Measurements from ENCODE around the gene LTBP2. TPM values are rescaled to one million over a fixed set of nuclear protein-coding genes. Genes with fewer than 3 reads are reported as not detected.
A peak's percentile ranks its signal among the peaks of the same experiment; 100 is the strongest.

LTBP2 gene
- total RNA-seq, 1 experiment from 2014 or later = 5.2 TPM

DNA sequence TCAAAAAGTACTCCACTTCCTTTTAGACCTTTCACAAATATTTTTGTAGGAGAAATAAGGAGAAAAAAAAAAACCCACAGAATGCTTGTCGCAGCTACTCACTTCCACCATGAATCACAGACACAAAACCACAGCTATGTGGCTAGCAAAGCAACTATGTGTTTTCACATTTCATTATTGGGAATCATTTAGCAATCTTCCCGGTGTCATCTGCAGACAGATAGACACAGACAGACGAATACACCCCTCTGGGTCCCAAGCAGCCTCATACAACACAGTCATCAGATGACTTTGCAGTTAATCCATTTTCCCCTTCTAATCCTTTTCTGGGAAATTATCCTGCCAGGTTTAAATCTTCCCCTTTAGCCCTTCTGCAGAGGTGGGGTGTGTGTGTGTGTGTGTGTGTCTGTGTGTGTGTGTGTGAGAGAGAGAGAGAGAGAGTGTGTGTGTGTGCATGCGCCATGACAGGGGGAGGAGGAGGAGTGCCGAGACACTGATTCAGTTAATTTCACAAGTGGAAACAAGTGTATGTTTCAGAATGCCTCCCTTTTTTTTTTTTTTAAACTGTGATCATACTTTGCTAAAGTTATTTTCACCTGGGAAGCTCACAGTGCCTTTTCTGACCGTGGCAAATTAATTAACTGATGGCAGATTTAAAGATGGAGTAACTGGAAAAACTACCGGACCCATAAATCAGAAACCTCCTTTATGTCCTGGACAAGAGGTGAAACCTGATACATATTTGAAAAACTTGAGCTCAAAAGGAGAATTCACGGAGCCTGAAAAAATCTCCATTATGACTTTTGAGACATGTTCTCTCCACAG lies 39.9 kb downstream of the LTBP2 start:
- peak; percentile 98 for DNase-seq (ENCODE audit: low read depth)

DNA sequence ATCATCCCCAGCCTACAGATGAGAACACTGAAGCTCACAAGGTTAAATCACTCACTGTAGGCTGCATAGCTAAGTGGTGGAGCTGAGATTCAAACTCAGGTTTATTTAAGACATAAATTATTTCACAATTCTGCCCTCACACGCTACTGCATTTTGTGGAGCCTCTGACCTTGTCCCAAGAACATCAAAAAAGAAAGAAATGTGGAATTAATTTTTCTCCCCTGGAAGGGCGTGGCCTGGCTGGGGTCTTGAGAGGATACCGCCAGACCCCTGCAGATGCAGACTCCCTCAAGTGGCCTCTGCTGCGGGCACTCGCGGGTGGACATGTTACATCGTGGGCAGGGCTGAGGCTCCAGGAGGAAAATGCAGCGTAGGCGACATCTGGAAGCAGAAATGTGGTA lies 40.6 kb downstream of the LTBP2 start:
- DNase-seq (ENCODE audit: low read depth) = peak; percentile 36

DNA sequence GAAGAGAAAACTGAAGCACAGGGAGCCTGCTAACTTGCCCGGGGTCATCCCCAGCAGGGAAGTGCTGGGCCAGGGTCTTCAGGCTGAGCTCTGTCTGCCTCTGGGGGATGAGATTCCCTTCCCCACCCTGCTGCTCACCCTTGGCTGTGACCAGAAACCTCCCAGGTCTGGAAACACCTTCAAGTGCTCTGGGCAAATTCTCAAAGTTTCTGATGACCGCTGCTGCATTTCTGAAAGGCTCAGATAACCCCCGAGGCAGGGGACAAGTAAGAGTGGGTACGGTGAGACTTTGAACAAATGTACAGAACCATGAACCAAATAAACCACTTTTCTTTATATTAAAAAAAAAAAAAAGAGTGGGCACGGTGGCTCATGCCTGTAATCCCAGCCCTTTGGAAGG lies 41.3 kb downstream of the LTBP2 start:
- DNase-seq (ENCODE audit: low read depth) = peak; percentile 51

DNA sequence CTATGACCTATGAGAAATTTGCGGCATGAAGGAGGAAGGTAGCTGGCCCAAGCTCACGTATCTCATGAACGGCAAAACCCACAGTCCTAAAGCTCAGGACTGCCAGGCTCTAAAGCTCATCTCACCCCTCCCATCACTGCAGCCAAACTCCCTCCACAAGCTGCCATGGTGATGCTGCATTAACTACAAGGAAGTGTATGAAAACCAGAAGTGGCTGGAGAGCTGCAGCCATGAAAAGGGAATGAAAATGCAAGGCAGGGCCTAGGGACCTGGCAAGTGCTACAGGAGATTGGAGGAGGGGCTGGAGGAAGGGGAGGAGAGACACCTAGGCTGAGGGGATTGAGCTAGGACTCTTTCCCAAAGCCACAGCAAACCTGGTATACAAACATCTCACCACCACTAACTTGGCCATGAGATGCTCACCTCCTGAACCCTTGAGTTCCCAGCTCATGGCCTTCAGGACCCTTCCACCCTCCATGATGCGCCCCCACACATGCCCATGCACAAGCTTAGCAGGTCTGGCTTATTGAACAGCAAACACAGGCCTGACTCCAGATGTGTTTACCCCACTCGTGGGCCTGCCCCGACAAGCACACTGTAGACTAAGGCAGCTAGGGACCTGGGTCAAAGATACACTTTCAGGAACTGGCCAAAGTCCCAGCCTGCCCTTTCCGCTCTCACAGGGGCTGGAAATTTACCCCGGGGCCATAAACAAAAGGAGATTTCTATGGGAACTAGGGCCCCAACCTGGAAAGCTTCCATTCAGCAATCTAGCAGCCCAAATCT lies 42.0 kb downstream of the LTBP2 start:
- peak; percentile 94 for DNase-seq (ENCODE audit: low read depth)

DNA sequence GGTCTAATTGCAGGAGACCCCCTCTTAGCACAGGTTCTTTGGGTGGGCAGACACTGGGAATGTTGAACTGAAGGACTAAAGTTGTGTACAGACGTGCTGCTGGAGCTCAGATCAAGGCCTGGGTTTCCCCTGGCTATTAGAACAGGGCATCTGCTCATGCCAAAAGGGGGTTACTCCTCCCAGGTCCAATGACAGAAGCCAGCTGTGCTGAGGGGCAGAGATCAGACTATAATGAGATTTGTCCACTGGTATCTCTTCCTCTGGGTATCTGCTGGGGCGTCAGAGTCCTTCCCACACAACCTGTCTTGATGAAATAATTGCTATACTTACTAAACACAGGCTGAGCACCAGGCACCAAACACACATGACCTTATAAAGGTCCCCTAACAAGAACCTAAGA lies 42.6 kb downstream of the LTBP2 start:
- no peak for DNase-seq (ENCODE audit: low read depth)

DNA sequence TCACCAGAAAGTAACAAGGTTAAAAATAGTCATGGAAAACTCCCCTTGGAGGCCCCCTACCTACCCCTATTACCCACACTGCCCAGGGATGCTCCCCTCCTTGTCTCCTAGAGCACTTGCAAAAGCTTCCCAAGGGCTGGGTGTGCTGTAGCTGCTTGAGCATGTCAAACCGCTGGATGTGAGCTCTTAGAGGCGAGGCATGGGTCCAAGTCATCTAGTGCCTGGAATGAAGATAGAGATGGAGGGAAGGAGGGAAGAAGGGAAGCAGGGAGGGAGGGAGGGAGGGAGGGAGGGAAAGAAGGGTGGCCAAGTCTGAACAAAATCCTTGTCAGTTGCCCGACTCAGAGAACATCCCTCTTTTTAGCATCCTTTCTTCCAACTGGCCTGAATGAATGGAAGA lies 43.1 kb downstream of the LTBP2 start:
- no peak for DNase-seq (ENCODE audit: low read depth)

DNA sequence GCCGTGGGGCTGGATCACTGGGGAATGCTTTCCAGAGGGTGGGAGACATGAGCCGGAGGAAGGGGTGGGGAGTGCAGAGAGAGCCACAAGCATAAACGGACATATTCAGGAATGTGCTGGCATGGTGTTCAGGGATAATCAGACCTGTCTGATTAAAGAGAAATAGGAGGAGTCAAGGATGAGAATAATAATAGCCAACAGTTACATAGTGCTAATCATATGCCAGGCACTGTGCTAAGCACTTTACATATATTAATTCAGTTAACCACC lies 43.7 kb downstream of the LTBP2 start:
- DNase-seq (ENCODE audit: low read depth) = no peak

DNA sequence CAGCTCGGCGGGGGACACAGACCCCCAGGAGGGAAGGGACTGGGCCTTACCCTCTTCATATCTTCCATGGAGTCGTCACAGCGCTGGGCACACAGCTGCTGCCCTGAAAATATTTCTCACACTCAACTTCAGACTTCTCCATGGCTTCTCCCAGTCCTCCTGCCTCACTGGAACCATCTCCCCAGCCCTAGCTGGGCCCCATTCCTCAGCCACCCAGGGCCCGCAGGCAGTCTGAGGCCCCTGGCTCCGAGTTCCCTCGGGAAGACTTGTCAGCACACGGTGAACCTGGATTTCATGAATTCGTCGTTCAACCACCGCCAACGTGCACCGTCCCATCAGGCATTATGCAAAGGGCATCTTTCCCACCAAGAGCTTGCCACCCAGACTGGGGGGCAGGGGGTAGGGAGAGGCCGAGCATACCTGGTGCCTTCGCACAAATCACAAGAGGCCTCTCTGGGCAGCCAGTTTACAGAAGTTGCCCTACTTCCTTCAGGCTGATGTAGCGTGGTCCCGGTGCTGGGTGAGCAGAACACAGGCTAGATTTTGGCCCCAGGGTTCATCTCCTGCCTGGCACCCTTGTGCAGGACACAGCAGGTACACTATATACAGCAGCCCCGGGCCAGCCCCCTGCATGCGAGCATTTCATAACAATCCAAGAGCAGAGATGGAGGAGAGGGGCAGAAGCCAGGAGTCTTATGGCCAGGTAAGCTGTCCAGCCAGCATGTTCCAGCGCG lies 44.2 kb downstream of the LTBP2 start:
- no peak for DNase-seq (ENCODE audit: low read depth)

DNA sequence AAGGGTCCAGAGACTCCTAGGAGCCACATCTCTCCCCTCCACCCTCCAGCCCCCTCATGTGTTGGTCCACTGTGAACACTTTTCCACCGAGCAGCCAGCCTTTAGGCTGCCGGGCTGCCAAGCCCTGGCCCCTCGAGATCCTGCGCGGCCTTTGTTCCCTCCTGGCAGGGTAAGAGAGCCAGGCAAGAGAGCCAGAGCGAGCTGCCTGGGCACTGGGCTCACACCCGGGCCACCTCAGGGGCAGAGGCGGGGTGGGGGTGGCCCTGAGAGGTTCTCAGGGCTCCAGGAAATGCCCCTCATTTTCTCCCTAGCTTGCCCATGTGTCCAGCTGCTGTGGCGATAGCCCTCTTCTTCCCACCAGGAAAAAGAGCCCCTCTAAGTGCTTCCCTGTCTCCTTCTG lies 44.8 kb downstream of the LTBP2 start:
- DNase-seq (ENCODE audit: low read depth) = no peak

DNA sequence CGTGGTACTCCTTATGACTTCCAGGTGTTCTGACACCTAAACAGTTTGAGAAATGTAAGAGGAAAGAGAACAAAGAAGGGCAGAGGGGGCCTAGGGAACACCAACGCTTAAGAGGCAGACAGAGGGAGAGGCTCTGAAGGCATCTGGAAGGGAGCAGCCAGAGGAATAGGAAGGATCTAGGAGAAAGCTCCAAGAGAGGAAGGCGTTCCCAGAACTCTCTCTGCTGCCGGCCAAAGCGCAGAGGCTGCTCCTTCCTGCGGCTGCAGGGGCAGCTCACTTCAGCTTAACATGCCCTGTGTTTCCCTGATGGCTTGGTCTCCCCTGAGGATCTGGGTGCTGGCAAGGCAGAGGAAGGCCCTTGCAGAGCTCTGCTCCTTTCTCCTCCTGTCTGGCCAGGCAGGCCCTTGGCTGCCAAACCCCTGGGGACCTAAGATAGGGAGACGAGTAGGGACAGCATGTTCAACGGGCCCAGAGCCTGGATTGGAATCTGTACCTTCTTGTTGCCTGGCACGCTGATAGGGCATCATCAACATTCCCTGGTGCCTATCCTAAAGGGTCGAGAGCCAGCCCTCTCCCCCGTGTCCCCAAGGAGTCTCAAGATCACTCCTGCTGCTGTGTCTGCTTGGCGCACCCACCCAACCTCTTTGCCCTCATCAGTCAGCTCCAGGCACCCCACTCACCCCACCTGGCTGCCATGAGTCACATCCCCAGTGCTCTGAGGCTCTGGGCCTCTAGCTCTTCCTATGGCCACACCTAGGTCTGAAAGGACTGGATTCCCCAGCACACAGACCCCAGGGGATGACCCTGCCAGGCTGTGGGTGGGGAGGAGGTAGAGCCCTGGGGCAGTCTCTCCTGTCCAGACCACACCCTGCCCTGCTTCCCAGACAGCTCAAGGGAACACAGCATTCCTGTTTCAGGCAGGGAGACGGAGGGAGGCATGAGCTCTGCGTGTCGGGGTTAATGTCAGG lies 45.6 kb downstream of the LTBP2 start:
- DNase-seq (ENCODE audit: low read depth) = peak; percentile 62

DNA sequence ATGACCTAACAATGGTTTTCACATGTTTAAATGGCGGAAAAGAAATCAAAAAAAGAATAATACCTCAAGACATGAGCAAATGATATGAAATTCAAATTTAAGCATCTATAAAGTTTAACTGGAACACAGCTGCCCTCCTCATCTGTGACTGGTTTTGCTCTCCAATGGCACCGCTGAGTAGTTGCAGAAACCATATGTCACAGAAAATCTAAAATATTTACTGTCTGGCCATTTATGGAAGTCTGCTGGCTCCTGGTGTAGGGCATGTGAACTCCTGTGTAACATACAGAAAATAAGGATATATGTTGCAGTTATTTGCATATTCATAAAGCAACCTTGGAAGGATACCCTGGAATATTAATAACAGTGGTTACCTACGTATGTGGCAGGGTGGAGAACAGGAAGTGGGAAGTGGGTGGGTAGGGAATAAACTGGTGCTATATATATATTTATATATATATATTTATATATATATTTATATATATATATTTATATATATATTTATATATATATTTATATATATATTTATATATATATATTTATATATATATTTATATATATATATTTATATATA lies 48.4 kb downstream of the LTBP2 start:
- no peak for DNase-seq (ENCODE audit: low read depth)

DNA sequence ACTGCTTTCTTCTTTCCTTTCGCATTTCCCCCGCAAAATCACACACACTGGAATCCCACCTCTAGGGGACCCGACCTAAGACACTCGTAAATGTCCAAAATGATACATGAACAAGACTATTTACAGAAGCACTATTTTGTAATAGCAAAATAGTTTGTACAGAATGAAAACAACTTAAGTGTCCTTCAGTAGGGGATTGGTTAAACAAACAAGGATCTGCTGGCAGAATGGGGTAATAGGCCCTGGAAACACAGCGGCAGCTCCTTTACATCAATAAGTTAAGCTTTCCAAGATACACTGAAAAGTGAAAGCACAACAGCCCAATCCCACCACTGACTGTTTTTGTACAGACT lies 48.8 kb downstream of the LTBP2 start:
- DNase-seq (ENCODE audit: low read depth) = peak; percentile 13

DNA sequence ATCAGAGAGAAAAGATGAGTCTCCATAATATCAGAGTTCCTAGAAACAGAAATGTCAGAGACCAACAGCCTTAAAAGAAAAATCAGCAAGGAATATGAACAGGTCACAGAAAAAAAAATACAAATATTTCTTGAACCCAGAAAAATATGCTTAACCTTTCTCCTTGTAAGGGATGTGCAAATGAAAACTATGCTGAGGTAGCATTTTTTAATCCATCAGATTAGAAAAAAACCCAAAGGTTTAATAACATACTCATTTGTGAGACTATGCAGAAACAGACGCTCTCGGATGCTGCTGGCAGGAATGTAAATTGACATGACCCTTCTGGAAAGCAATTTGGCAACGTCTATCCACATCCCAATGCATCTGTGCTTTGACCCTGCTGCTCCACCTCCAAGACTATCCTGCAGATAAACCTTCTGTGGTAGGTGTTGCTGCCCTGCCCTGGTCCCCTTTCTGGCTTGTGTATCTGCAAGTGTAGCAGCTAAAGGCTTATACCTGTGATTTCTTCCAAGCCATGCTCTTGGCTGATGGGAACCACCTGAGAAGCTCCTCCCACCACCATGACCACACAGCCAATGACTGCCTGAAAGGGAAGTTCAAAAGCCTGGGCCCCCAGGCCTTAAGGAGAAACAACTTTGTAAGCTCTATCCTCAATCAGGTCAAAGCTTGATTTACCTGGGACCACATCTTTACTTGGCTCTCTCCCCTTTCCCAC lies 49.4 kb downstream of the LTBP2 start:
- DNase-seq (ENCODE audit: low read depth) = peak; percentile 17

DNA sequence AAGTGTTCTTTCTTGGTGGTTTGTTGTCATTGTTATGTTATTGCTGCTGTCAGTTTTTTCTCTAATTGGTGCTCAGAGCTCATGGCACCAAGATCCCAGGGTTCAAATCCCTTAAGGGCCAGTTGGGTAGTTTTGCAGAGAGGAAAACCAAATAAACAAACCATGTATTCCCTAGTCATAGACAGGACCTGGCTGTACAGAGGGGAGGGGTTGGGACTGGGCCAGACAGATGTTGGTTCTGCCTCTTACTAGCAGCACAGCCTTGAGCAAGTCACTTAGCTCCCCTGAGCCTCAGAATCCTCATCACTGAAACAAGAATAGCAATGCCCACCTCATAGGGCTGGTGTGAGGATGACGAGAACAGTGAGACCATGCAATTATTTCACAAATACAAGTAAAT lies 53.4 kb downstream of the LTBP2 start:
- DNase-seq (ENCODE audit: low read depth) = no peak

DNA sequence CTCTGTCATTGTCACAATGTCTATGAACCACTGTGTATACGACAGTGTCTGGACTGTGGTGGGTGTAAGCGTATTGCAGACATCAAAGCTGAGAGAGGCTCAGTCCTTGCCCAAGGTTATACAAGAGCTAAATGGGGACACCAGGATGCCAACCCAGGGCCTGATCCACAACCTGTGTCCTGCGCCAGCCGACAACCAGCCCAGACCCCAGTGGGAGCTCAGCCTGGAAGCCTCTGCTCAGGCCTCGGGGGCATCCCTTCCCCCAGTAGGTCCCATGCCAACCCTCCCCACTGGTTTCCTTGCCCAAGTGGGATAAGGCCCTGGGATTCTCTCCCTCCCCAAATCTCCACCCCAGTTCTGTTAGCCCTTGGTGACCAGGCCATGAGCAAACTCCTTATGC lies 54.3 kb downstream of the LTBP2 start:
- no peak for DNase-seq (ENCODE audit: low read depth)

DNA sequence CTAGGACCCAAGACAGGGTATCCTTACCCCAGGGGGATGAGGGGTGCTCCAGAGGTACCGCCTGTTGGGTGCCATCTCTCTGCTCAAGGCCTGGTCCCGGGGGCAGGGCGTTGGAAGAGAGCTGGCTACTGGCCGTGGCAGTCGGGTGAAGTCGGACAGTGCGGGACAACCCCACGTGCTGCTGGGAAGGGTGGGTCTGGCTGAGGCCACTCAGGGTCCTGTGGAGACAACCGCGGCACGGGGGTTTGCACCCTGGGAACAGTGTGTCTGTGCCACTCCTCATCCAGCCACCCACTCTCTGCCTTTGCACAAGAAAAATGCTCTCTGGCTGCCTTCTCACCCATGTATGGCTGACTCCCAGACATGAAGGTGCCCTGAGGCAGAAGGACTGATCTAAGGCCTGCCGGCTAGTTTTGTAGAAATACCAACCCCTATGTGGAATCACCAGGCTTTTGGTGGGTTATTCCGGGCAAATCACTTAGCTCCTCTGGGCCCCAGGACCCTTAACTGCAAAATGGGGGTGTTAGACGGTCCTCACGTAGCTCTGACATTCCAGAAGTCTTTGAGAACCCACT lies 56.5 kb downstream of the LTBP2 start:
- no peak for DNase-seq (ENCODE audit: low read depth)

DNA sequence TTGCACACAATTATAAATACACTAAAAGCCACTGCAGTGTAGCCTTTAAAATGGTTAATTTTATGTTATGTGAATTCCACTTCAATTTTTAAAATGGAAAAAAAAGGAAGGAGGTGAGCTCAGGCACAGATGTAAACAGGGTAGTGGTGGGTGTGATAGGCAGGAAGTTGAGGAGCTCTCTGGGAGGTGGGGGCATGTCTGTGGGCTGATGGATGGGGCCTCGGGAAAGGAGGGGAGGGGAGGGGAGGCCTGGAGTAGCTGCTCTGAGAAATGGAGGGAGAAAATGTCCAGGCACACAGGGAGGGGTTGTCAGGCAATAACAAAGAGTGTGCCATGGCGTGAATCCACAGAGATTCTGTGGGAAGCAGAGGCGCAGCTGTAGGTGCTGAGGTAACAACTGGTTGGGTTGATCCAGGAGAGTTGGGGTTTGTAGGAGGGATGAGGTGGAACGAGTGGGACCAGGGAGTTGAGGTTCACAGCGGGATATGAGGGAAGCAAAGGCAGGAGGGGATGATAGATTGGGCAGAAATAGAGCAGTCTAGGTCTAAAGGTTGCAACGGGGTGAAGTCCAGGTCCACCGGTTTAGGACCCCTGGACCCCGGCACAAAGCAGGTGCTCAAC lies 57.2 kb downstream of the LTBP2 start:
- DNase-seq (ENCODE audit: low read depth) = no peak

DNA sequence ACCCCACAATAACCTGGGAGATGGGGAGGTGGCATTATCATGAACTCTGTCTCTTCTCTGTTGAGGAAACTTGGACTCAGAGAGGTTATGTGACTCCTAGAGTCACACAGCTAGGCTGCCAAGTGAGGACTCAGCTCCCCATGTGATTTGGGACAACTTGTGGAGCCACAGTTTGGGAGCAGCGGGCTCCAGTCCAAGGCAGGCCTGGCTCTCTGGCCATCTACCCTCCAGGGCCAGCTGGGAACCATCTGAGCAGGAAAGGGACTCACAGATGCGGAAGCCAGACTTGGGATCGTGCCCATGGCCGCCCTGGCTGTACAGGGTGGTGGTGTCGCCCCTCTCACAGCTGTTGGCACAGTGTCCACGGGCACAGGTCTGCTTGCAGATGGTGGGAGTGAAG lies 59.4 kb downstream of the LTBP2 start:
- no peak for DNase-seq (ENCODE audit: low read depth)

DNA sequence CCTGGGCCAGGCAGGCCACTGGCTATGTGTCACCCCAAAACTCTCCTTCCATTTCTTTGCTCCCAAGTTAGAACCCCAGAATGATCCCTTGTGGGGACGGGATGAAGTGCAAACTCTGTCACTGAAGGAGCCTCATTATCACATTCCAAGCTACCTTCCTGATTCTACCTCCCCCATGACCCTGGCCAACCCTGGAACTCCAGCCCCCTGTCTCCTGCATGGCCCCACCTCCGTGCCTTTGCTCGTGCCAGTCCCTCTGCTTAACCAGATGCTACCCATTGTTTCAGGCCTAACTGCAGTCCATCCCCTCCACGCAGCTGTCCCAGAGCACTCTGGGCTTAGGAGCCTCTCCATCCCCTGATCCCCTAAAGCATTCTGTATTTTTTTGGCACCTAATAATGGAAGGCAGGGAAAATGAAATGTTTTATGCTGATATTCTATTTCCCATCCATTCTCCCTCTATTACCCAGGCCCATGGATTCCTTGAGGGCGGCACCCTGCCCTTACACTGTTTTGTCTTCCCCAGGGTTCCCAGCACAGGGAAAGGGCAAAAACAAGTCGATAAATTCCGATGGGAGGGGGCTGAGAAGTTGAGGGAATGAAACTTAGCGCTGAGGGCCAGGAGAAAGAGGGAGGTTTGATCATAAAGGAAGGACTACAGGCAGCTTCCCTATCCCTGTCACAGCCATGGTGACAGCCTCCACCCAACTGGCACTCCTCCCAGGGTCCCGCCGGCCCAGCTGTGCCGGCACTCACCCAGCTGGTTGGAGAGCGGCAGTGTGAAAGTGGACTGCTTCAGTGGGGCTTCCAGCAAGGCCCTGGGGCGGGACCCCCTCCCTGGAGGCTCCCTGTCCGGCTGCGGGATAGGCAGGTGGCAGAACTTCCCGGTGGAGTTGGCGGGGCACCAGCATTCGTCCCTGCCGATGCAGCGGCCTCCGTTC lies 60.3 kb downstream of the LTBP2 start:
- no peak for DNase-seq (ENCODE audit: low read depth)
